T-helper 2 cell treated with Interferon-gamma antibody and Interleukin-4, amounts not matched to agents 100 ng/mL and 5 ng/mL, for 36 hours (primary cell): Measurements from ENCODE around the gene BIN2. TPM values are rescaled to one million over a fixed set of nuclear protein-coding genes. Genes with fewer than 3 reads are reported as not detected.
"Not testable (repeated sequence)": the region's sequence is repeated elsewhere in the genome, so short reads cannot be mapped to it uniquely, and the experiment has no call there.

Experiments used
- intact Hi-C: fragments of 100-400 bp; cut with micrococcal nuclease; formaldehyde crosslinking; loops from one replicate; pipeline ENCODE4 v1.15.1; 2023
- total RNA-seq: library from RNA; stranded (reverse); gene quantifications from 2 replicates; pipeline ENCODE4 v1.2.3, GENCODE V29; 2022

The BIN2 gene
- total RNA-seq, 1 donor from 2014 or later, result 173 TPM

DNA sequence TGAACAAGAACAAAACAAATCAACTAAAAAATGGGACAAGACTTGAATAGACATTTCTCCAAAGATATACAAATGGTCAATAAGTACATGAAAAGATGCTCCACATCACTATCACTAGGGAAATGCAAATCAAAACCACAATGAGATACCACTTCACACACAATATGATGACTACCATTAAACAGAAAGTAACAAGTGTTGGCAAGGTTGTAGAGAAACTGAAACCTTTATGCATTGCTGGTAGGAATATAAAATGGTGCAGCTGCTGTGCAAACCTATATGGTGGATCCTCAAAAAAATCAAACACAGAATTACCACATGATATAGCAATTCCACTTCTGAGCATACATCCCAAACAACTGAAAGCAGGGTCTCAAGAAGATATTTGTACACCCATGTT lies 59.0 kb downstream of the BIN2 start:
- intact Hi-C loops, result loop anchor here (5.0 kb wide), 2 partner anchors 48 to 57 kb away; partner anchors contain the start of genes BIN2 and POU6F1

DNA sequence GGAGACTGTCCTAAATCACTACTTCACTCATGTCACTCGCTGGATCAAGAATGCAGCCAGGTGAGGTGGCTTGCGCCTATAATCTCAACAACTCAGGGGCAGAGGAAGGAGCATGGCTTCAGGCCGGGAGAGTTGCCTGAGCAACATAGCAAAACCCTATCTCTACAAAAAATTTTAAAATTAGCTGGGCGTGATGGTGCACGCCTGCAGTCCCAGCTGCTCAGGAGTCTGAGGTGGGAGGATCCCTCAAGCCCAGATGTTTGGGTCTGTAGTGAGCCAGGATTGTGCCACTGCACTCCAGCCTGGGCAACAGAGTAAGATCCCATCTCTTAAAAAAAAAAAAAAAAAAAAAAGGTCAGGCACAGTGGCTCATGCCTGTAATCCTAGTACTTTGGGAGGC lies 59.7 kb downstream of the BIN2 start:
- intact Hi-C loops, result no loop called here

- intact Hi-C loops, result no loop called here
These were observed 60.6 kb downstream of the BIN2 start for GRCh38 chr12:51263341-51263740.

- intact Hi-C loops, result no loop called here
These were observed 61.2 kb downstream of the BIN2 start for GRCh38 chr12:51262758-51263177.

DNA sequence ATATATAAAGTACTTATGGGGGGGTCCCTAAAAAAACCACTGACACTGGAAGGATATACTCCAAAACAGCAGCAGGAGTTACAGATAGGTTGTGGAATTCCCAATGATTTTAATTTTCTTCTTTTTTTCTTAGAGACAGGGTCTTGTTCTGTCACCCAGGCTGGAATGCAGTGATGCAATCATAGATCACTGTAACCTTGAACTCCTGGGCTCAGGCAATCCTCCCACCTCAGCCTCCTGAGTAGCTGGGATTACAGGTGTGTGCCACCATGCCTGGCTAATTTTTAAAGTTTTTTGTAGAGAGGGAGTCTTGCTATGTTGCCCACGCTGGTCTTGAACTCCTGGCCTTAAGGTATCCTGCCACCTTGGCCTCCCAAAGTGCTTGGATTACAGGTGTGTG lies 64.4 kb downstream of the BIN2 start:
- intact Hi-C loops, result not testable (repeated sequence)

DNA sequence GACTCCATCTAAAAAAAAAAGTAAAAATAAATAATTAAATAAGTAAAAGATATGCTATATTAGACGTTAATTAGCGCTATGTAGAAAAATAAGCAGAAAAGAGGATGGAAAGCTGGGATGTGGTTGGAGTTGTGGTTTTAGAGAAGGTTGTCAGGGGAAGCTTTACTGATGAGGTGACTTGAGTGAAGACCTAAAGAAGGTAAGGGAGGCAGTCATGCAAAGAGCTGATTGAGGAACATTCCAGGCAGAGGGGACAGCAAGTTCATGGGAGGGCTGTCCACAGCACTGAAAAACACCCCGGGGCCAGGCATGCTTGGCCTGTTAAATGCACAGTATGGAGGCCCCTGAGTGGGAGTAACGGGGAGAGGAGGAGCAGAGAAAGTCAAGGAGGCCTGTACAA lies 69.4 kb downstream of the BIN2 start:
- intact Hi-C loops, result no loop called here

DNA sequence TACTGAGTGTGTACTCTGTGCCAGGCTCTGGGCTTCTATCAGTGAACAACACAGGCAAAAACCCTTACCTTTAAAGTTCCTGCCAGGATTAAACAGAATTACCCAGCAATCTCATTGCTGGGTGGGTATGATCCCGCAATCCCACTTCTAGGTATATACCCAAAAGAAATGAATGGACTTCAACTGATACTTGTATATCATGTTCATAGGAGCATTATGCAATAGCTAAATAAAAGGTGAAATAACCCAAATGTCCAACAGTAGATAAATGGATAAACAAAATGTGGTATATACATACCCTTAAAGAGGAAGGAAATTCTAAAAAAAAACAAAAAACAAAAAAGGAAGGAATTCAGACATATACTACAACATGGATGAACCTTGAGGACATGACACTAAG lies 70.7 kb downstream of the BIN2 start:
- intact Hi-C loops, result no loop called here

GRCh38 chr12:51247523-51248206 lies 76.3 kb downstream of the BIN2 start:
- intact Hi-C loops, result no loop called here

GRCh38 chr12:51246254-51246853 lies 77.6 kb downstream of the BIN2 start:
- intact Hi-C loops, result no loop called here

GRCh38 chr12:51245476-51246253 lies 78.3 kb downstream of the BIN2 start:
- intact Hi-C loops, result no loop called here

GRCh38 chr12:51244269-51244668 lies 79.7 kb downstream of the BIN2 start:
- intact Hi-C loops, result no loop called here

DNA sequence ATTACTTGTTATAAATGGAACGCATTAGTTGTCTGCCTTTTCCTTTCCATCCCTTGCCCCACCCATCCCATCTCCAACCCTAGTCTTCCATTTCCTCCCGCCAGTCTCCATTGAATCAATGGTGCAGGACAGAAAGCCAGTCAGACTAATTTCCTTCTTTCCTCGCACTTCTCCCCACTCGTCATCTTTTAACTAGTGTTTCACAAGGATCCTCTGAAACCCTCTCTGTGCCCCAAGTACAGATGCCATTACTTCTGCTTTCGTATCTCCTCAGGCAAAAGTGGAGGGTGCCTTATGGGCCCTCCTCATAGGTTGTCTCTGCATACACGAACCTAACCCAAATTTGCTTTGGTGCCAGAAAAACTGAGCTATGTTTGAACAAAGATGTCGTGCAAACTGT lies 81.1 kb downstream of the BIN2 start:
- intact Hi-C loops, result no loop called here

GRCh38 chr12:51242120-51242519 lies 81.9 kb downstream of the BIN2 start:
- intact Hi-C loops, result no loop called here

GRCh38 chr12:51240971-51241370 lies 83.0 kb downstream of the BIN2 start:
- intact Hi-C loops, result no loop called here

GRCh38 chr12:51238510-51239334 lies 85.3 kb downstream of the BIN2 start, which contains the start of gene DAZAP2:
Gene DAZAP2, plus strand, starts transcription at chr12:51238826. Its CDS starts 82 bp downstream, at chr12:51238908.
- intact Hi-C loops, result loop anchor here (1.0 to 5.0 kb wide), 7 partner anchors 20 to 1126 kb away; partner anchors contain the start of genes COX14, CSRNP2, LETMD1 and POU6F1

GRCh38 chr12:51238037-51238509 lies 85.9 kb downstream of the BIN2 start:
- intact Hi-C loops, result loop anchor here (1.0 to 5.0 kb wide), 5 partner anchors 20 to 1126 kb away; partner anchors contain the start of genes COX14, CSRNP2, LETMD1 and POU6F1

DNA sequence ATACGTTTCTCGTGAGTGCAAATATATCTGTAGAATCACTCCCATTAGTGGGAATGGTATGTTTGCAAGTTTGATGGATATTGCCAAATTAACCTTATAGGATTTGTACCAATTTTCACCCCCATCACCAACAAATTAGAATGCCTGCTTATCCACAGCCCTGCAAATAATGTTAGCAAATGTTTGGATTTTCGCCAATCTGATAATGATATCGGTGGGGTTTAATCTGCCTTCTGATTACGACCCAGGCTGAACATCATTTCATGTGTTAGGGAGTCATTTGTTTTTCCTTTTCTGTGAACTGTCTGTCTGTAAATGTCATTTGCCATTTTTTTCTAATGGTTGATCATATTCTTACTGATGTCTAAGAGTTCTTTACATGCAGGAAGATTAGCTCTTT lies 89.4 kb downstream of the BIN2 start:
- intact Hi-C loops, result no loop called here

- intact Hi-C loops, result no loop called here
These were observed 91.3 kb downstream of the BIN2 start for GRCh38 chr12:51232642-51233041.
